Measurements from ENCODE around the gene CNOT4.

GRCh38 chr7:135410543-135410942 is 99.4 kb downstream of the CNOT4 start:
- TF ChIP-seq CTCF (IDR thresholded peaks at IDR 0.05) (no peak), POLR2A (IDR thresholded peaks at IDR 0.05) (no peak)
